ENCODE measurements around the gene RBM8A.

DNA sequence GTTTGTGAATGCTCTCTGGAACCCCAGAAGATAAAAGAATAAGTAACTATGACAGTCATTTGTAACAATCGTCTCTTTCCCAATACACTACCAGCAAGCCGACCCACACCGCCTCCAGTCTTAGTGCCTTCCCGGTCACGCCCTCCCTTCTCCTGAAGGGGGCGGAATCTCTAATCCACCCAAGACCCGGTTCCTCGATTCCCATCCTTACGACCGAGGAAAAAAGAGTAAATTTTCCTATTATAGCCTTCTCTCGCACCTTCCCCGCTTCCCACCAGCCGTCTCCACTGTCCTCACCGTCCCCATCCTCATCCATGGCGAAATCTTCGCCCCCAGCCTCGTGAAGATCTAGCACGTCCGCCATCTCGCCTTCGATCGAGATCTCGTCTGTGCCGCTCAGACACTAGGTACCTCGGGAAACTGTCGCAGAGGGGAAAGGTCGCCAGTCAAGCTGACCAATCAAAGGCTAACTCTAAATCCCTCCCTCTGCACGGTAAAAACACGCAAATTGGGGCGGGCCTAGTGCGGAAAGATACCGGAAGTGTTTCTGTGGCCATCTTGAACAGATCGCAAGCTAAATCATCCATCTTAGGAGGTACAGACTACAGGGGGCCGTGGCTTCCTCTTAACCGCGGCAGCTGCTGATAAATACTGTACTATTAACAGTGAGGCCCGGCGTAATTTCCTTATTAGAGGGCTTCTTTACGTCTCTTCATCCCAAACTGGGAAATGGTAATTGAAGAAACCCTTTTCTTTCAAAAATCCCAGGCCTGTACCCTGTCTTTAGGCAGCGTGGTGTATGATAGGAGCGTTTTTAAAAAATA lies at the start of gene RBM8A:
- TF ChIP-seq CTCF (IDR thresholded peaks at IDR 0.05; ENCODE audit: low read depth, low read length, missing input control) (peak; percentile 45), JUND (IDR thresholded peaks at IDR 0.05) (peak; percentile 54 to 55)
- TF ChIP-seq, protein P1, sequence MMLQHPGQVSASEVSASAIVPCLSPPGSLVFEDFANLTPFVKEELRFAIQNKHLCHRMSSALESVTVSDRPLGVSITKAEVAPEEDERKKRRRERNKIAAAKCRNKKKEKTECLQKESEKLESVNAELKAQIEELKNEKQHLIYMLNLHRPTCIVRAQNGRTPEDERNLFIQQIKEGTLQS (IDR thresholded peaks at IDR 0.05): no peak
